Measurements from ENCODE around the gene PUS10.

- TF ChIP-seq IRX3 (CRISPR knock-in tag; IDR thresholded peaks at IDR 0.05; ENCODE audit: borderline replicate concordance, low read depth) (no peak), ZNF12 (CRISPR knock-in tag; IDR thresholded peaks at IDR 0.05) (no peak), IRF1 (CRISPR knock-in tag; IDR thresholded peaks at IDR 0.05; ENCODE audit: low read depth) (no peak), MAFG (CRISPR knock-in tag; IDR thresholded peaks at IDR 0.05) (no peak), HMGXB4 (CRISPR knock-in tag; IDR thresholded peaks at IDR 0.05; ENCODE audit: borderline replicate concordance in 1 of 2, low read depth in 1 of 2) (no peak), HDAC2 (CRISPR knock-in tag; IDR thresholded peaks at IDR 0.05) (no peak), DNMT1 (CRISPR knock-in tag; IDR thresholded peaks at IDR 0.05) (no peak), HMG20B (CRISPR knock-in tag; conservative IDR thresholded peaks at IDR 0.05) (no peak), CTCF (CRISPR knock-in tag; IDR thresholded peaks at IDR 0.05) (no peak), ZBTB8A (CRISPR knock-in tag; IDR thresholded peaks at IDR 0.05; ENCODE audit: borderline replicate concordance, low read depth) (no peak), POLR2A (IDR thresholded peaks at IDR 0.05; ENCODE audit: insufficient read depth in 1 of 2, low read depth in 2 of 2, low read length in 2 of 2) (no peak), FUBP1 (CRISPR knock-in tag; IDR thresholded peaks at IDR 0.05; ENCODE audit: borderline replicate concordance) (no peak), HMG20A (CRISPR knock-in tag; IDR thresholded peaks at IDR 0.05; ENCODE audit: borderline replicate concordance) (no peak)
Observed at GRCh38 chr2:61005736-61006135, 12.3 kb downstream of the PUS10 start.

Measured in HepG2 (cell line).